ENCODE data around the gene EIF4E3.

The EIF4E3 gene

GRCh38 chr3:71689291-71689690 lies 35.9 kb downstream of the EIF4E3 start:
- DNase-seq (ENCODE audit: low read depth): no peak

GRCh38 chr3:71688121-71688520 lies 37.1 kb downstream of the EIF4E3 start:
- no peak for DNase-seq (ENCODE audit: low read depth)

- DNase-seq (ENCODE audit: low read depth): no peak
These were observed 39.5 kb downstream of the EIF4E3 start for GRCh38 chr3:71685686-71686085.

GRCh38 chr3:71684757-71685386 lies 40.3 kb downstream of the EIF4E3 start:
- DNase-seq (ENCODE audit: low read depth): no peak

- no peak for DNase-seq (ENCODE audit: low read depth)
These were observed 41.0 kb downstream of the EIF4E3 start for GRCh38 chr3:71684046-71684756.

GRCh38 chr3:71681224-71681668 lies 44.0 kb downstream of the EIF4E3 start:
- no peak for DNase-seq (ENCODE audit: low read depth)

GRCh38 chr3:71680603-71681002 lies 44.6 kb downstream of the EIF4E3 start:
- peak; percentile 52 for DNase-seq (ENCODE audit: low read depth)

GRCh38 chr3:71676931-71677330 lies 48.3 kb downstream of the EIF4E3 start:
- DNase-seq (ENCODE audit: low read depth): no peak

- no peak for DNase-seq (ENCODE audit: low read depth)
These were observed 51.7 kb downstream of the EIF4E3 start for GRCh38 chr3:71673486-71673885.

GRCh38 chr3:71672807-71673206 lies 52.4 kb downstream of the EIF4E3 start:
- no peak for DNase-seq (ENCODE audit: low read depth)

- DNase-seq (ENCODE audit: low read depth): no peak
These were observed 52.9 kb downstream of the EIF4E3 start for GRCh38 chr3:71672340-71672739.

GRCh38 chr3:71671216-71671845 lies 53.9 kb downstream of the EIF4E3 start:
- DNase-seq (ENCODE audit: low read depth): no peak

GRCh38 chr3:71662568-71662967 lies 62.6 kb downstream of the EIF4E3 start:
- DNase-seq (ENCODE audit: low read depth): no peak

GRCh38 chr3:71662056-71662455 lies 63.1 kb downstream of the EIF4E3 start:
- no peak for DNase-seq (ENCODE audit: low read depth)

- DNase-seq (ENCODE audit: low read depth): no peak
These were observed 65.2 kb downstream of the EIF4E3 start for GRCh38 chr3:71659864-71660591.

GRCh38 chr3:71657831-71658530 lies 67.2 kb downstream of the EIF4E3 start:
- no peak for DNase-seq (ENCODE audit: low read depth)

GRCh38 chr3:71655061-71655460 lies 70.1 kb downstream of the EIF4E3 start:
- DNase-seq (ENCODE audit: low read depth): no peak

GRCh38 chr3:71653414-71653807 lies 71.8 kb downstream of the EIF4E3 start:
- no peak for DNase-seq (ENCODE audit: low read depth)

- peak; percentile 23 for DNase-seq (ENCODE audit: low read depth)
These were observed 72.3 kb downstream of the EIF4E3 start for GRCh38 chr3:71652781-71653413.

- DNase-seq (ENCODE audit: low read depth): no peak
These were observed 73.6 kb downstream of the EIF4E3 start for GRCh38 chr3:71651625-71652024.

- DNase-seq (ENCODE audit: low read depth): no peak
These were observed 74.8 kb downstream of the EIF4E3 start for GRCh38 chr3:71650372-71650771.

GRCh38 chr3:71649757-71650156 lies 75.4 kb downstream of the EIF4E3 start:
- DNase-seq (ENCODE audit: low read depth): no peak

Data from HS-5 (cell line).